ENCODE measurements around the gene WFS1.

WFS1 gene

GRCh38 chr4:6269616-6270511 is at the start of gene WFS1:
WFS1 (plus strand) TSS chr4:6269850; CDS start chr4:6277456, 7,606 bp downstream.
- DNase-seq (ENCODE audit: low read depth) = peak; percentile 98

GRCh38 chr4:6221301-6221850 is 48.3 kb upstream of the WFS1 start:
- no peak for DNase-seq (ENCODE audit: low read depth)

GRCh38 chr4:6221851-6222760 is 47.5 kb upstream of the WFS1 start:
- DNase-seq (ENCODE audit: low read depth) = no peak

GRCh38 chr4:6222761-6223292 is 46.8 kb upstream of the WFS1 start:
- no peak for DNase-seq (ENCODE audit: low read depth)

- DNase-seq (ENCODE audit: low read depth) = no peak
Measured at GRCh38 chr4:6224735-6225134, 44.9 kb upstream of the WFS1 start.

GRCh38 chr4:6225469-6225868 is 44.2 kb upstream of the WFS1 start:
- no peak for DNase-seq (ENCODE audit: low read depth)

- no peak for DNase-seq (ENCODE audit: low read depth)
Measured at GRCh38 chr4:6226506-6226905, 43.1 kb upstream of the WFS1 start.

- DNase-seq (ENCODE audit: low read depth) = no peak
Measured at GRCh38 chr4:6227412-6228157, 42.1 kb upstream of the WFS1 start.

GRCh38 chr4:6228158-6229067 is 41.2 kb upstream of the WFS1 start:
- DNase-seq (ENCODE audit: low read depth) = no peak

GRCh38 chr4:6229095-6229494 is 40.6 kb upstream of the WFS1 start:
- no peak for DNase-seq (ENCODE audit: low read depth)

- no peak for DNase-seq (ENCODE audit: low read depth)
Measured at GRCh38 chr4:6229671-6230501, 39.8 kb upstream of the WFS1 start.

GRCh38 chr4:6230502-6230785 is 39.2 kb upstream of the WFS1 start:
- no peak for DNase-seq (ENCODE audit: low read depth)

- no peak for DNase-seq (ENCODE audit: low read depth)
Measured at GRCh38 chr4:6230827-6231662, 38.6 kb upstream of the WFS1 start.

GRCh38 chr4:6231663-6232165 is 37.9 kb upstream of the WFS1 start:
- no peak for DNase-seq (ENCODE audit: low read depth)

- no peak for DNase-seq (ENCODE audit: low read depth)
Measured at GRCh38 chr4:6232836-6233785, 36.5 kb upstream of the WFS1 start.

- no peak for DNase-seq (ENCODE audit: low read depth)
Measured at GRCh38 chr4:6233929-6234328, 35.7 kb upstream of the WFS1 start.

GRCh38 chr4:6235012-6235411 is 34.6 kb upstream of the WFS1 start:
- no peak for DNase-seq (ENCODE audit: low read depth)
